NCI-H69 (cell line): ENCODE results near the gene PHACTR1.

ENCODE experiments used
- DNase-seq: peaks from one replicate; lab custom pipeline; 2025; lab: John Stamatoyannopoulos, UW

Gene PHACTR1

DNA sequence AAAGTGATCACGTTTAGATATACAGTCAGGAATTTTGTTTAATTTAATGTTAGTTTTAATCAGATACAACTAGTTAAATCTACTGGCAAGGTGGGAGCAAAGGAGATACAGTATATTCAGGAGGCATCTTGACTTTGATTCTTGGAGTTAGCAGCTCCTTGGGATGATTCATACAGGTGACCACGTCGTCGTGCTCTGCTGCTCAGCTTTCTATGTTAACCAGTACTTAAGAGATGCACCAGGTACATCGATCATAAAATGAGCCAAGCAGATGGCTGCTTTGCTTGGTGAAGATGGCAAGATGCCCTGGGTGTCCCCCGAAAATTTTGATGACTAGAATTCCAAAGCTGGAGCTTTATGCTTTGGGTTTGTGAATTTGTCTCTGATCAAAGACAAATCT is 547.1 kb downstream of the PHACTR1 start:
- no peak for DNase-seq

- DNase-seq = no peak
Measured at GRCh38 chr6:13267142-13267651, 550.6 kb downstream of the PHACTR1 start.

- DNase-seq = no peak
Measured at GRCh38 chr6:13268913-13269518, 552.4 kb downstream of the PHACTR1 start.

DNA sequence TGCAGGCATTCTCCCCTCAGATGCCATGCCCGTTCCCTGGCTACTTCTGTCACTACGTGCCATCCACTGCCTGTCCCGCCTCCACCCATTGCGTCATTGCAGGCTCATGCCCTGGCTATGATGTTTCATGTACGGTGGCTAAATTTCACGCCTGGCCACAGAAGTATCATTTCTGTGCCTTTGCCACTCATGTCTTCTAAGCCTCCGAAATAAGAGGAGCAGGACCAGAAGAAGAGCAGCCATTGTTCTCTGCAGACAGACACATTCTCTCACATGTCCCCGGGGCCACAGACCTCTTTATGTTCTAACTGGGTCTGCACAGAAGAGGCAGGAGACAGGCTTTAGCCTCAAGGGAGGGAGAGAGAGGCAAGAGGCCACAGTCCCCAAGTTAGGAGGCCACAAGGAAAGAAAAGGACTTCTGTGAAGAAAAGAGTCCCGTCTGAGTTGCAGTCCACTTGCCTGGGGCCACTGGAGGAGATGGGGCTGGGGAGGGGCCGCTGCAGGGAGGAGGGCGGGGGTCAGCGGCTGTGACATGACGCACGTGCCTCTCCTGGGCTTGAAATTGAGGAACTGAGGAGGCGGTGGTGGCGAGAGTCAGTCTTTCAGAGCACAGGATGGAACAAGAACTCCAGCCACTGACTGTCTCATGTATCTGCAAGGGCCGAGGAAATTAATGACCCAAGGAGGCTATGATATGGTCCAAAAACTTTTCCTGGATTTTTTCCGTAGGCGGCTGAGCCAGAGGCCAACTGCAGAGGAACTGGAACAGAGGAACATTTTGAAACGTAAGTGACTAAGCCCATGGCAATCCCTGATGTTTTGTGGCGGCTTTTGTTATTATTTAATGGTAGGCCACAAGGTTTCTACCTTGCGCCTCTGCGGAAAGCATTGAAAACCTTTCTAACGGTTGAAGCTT is 555.8 kb downstream of the PHACTR1 start:
- no peak for DNase-seq

GRCh38 chr6:13273202-13273930 is 556.8 kb downstream of the PHACTR1 start:
- no peak for DNase-seq

DNA sequence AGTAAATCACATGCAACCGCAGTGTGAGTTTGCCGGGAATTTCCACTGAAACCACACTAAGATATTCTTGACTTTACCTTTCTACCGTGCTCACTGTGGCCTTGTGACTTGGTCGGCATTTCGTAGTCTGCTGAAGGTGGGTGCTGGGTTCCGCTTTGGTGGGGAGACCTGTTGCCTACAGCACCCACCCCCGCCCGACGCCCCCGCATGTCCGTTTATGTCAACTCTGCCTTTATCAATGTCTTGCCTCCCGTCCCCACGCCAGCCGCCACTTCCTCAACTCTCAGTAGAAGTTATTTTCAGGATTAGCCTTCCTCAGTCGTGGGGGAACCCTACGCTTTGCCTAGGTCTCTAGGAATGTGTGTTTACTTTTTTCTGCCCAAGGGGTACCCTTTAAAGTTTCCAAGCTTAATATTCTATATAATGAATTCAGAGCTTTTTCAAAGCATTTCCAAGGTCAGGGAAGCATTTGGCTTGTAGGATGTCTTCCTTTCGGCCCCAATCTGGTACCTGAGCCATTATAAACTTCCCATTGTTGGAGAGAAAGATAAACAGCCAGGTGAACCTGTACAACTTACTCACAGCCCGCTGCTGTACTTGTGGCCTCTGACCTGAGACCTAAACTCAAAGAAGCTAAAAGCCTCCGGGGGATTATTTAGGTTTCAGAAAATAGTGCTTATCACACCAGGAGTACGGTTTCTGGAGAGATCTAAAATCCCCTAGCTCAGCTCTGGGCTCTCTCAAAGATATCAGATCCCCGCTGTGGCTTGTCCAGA is 557.6 kb downstream of the PHACTR1 start:
- peak; percentile 59 for DNase-seq

GRCh38 chr6:13274707-13275434 is 558.3 kb downstream of the PHACTR1 start:
- DNase-seq = no peak

DNA sequence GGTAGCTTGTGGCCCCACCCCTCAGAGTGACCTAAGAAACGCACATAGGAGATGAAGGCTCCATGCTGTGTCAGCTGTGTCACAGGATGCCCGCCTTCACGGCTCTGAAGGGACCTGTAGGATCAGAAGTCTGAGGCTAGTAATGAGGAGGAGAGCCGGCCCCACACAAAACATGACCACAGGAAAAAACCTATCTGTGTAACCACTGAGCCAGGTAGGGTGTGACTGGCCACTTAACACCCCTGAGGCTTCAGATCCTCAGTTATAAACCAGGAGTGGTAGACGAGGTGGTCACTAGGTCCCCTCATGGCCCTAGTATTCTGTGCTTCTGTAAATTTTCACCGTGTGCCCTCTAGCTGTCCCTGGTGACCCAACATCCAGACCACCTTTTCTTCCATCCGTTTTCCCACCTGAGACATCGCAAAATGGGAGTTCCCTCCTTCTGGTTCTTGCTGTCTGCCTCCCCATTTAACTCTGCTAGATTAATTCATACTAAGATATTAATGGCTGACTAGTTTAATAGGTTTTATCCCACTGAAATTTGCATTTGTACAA is 558.9 kb downstream of the PHACTR1 start:
- no peak for DNase-seq

DNA sequence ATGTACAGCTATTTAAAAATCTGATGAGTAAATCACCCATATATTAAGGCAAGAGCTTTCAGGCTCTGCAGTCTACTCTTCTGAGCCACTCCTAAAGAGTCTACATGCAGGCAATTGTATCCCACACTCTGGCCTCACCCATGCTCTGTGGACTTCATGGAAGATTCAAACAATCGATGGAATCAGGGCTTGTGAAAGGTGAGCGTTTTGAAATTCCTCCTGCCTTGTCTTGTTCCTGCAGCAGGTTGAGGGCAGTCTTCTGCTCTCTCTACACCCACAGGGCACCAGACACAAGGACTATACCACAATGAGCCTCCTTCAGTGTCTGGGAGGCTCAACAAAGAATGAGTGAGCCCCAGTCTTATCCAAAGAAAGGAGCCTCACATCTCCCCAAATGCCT is 560.7 kb downstream of the PHACTR1 start:
- no peak for DNase-seq

DNA sequence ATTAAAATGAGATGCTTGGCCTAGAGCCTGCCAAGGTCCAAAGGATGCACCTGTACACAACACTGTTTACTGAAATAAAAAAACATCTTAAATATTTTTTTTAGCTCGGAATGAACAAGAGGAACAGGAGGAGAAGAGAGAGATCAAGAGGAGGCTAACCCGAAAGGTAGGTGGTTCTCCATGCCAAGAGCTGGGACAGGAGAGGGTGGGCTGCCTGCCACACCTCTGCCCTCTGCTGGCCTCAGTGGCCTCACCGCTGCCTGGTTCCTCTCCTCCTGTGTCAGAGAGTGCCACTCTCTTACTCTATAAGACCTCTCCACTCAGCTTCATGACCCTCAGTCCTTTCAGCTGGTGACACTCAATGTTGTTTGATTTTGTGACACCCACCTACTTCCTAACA is 561.6 kb downstream of the PHACTR1 start:
- DNase-seq = peak; percentile 30

GRCh38 chr6:13278991-13279390 is 562.4 kb downstream of the PHACTR1 start:
- no peak for DNase-seq

GRCh38 chr6:13280254-13280653 is 563.7 kb downstream of the PHACTR1 start:
- no peak for DNase-seq

GRCh38 chr6:13281686-13282085 is 565.1 kb downstream of the PHACTR1 start:
- no peak for DNase-seq

GRCh38 chr6:13282393-13283069 is 566.0 kb downstream of the PHACTR1 start:
- no peak for DNase-seq

GRCh38 chr6:13283331-13283730 is 566.8 kb downstream of the PHACTR1 start:
- DNase-seq = no peak

DNA sequence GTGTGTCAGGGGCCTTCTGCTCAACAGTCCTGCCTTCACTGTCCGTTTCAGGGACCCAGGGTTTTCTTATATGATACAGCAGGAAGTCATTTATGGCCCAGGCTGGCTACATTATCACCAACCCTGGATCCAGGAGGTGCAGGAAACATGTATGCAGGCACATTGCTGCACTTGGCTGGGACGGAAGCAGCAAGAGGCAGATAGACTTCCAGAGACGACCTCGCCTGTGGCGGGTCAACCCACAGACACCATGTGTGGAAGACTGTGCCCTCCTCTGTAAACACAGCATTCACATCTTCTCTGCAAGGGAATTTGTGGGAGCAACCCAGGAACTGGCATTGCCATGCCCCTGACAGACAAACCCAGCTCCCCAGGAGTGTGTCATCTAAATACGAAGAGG is 568.1 kb downstream of the PHACTR1 start:
- DNase-seq = no peak

- DNase-seq = no peak
Measured at GRCh38 chr6:13285705-13286104, 569.1 kb downstream of the PHACTR1 start.

GRCh38 chr6:13286181-13286580 is 569.6 kb downstream of the PHACTR1 start:
- no peak for DNase-seq

- no peak for DNase-seq
Measured at GRCh38 chr6:13287104-13287503, 570.5 kb downstream of the PHACTR1 start.

- no peak for DNase-seq
Measured at GRCh38 chr6:13288481-13288880, 571.9 kb downstream of the PHACTR1 start.
